Neuronal stem cell (in vitro differentiated cells): ENCODE data around the gene FAM120AOS.

Experiments used
- DNase-seq: peaks from one replicate; pipeline ENCODE4 v3.0.0-alpha.2; 2013; ENCODE audit warnings: low spot score
- H2AFZ ChIP-seq: one replicate; pipeline ENCODE4 v1.6.1; 2013; ENCODE audit warnings: mild to moderate bottlenecking, low read length, inconsistent platforms
- H2AK5ac ChIP-seq: 2 replicates; pipeline ENCODE4 v1.6.1; 2013; ENCODE audit warnings: low read depth, mild to moderate bottlenecking, inconsistent platforms, low read length, moderate library complexity, mixed read lengths
- H2BK120ac ChIP-seq: 2 replicates; pipeline ENCODE4 v1.6.1; 2013; ENCODE audit warnings: low read depth, mild to moderate bottlenecking, inconsistent platforms, low read length, moderate library complexity, mixed read lengths
- H2BK12ac ChIP-seq: one replicate; pipeline ENCODE4 v1.6.1; 2013; ENCODE audit warnings: low read length, inconsistent platforms
- H2BK15ac ChIP-seq: 2 replicates; pipeline ENCODE4 v1.6.1; 2013; ENCODE audit warnings: mild to moderate bottlenecking, low read length, inconsistent platforms, mixed read lengths
- H2BK5ac ChIP-seq: one replicate; pipeline ENCODE4 v1.6.1; 2013; ENCODE audit warnings: inconsistent platforms, mild to moderate bottlenecking, low read length, moderate library complexity
- H3K14ac ChIP-seq: one replicate; pipeline ENCODE4 v1.6.1; 2013; ENCODE audit warnings: low read length, inconsistent platforms
- H3K18ac ChIP-seq: 2 replicates; pipeline ENCODE4 v1.6.1; 2013; ENCODE audit warnings: low read length, inconsistent platforms
- H3K23ac ChIP-seq: 2 replicates; pipeline ENCODE4 v1.6.1; 2013; ENCODE audit warnings: low read depth, mild to moderate bottlenecking, mixed read lengths, low read length, inconsistent platforms; ENCODE audit not compliant: poor library complexity
- H3K27ac ChIP-seq: replicated peaks from 3 replicates; pipeline ENCODE4 v1.5.1; 2013; ENCODE audit warnings: low read length, inconsistent platforms
- H3K27me3 ChIP-seq, 3 experiments: 2 replicates each; pipeline ENCODE4 v1.6.1; 2013; ENCODE audit warnings: low read length in 3 of 3, mild to moderate bottlenecking in 2 of 3, inconsistent platforms in 1 of 3, low read depth in 1 of 3, mixed read lengths in 1 of 3, moderate library complexity in 1 of 3; ENCODE audit not compliant: control insufficient read depth in 3 of 3, insufficient read depth in 3 of 3
- H3K36me3 ChIP-seq, 2 donors: replicated peaks in 1 of 2; 2 replicates each; pipeline ENCODE4 v1.6.1; 2013; ENCODE audit warnings: low read length in 2 of 2; ENCODE audit not compliant: control insufficient read depth in 2 of 2, insufficient read depth in 2 of 2
- H3K4ac ChIP-seq: 2 replicates; pipeline ENCODE4 v1.6.1; 2013; ENCODE audit warnings: inconsistent platforms, mild to moderate bottlenecking, low read length, moderate library complexity
- H3K4me1 ChIP-seq, 2 donors: 1 replicate in 1 of 2; 2 replicates in 1 of 2; pipeline ENCODE4 v1.6.1; 2013; ENCODE audit warnings: low read length in 2 of 2, low read depth in 1 of 2; ENCODE audit not compliant: control insufficient read depth in 2 of 2, insufficient read depth in 1 of 2
- H3K4me2 ChIP-seq: one replicate; pipeline ENCODE4 v1.6.1; 2013; ENCODE audit warnings: mild to moderate bottlenecking, low read length, inconsistent platforms; ENCODE audit not compliant: insufficient read depth, poor library complexity, severe bottlenecking
- H3K4me3 ChIP-seq, 2 donors: 2 replicates each; pipeline ENCODE4 v1.5.1; 2013; ENCODE audit warnings: low read length in 2 of 2, mild to moderate bottlenecking in 2 of 2, inconsistent platforms in 1 of 2, moderate library complexity in 1 of 2
- H3K79me1 ChIP-seq: one replicate; pipeline ENCODE4 v1.6.1; 2013; ENCODE audit warnings: low read depth, mild to moderate bottlenecking, inconsistent platforms, low read length, moderate library complexity
- H3K9ac ChIP-seq: one replicate; pipeline ENCODE4 v1.6.1; 2013; ENCODE audit warnings: mild to moderate bottlenecking, low read depth, low read length, inconsistent platforms; ENCODE audit not compliant: poor library complexity
- H3K9me3 ChIP-seq, 2 donors: replicated peaks in 1 of 2; 2 replicates each; pipeline versions ENCODE3 to v1.6.1; 2013; ENCODE audit warnings: low read length in 2 of 2, mild to moderate bottlenecking in 2 of 2, inconsistent platforms in 1 of 2, low read depth in 1 of 2, mixed read lengths in 1 of 2, moderate library complexity in 1 of 2; ENCODE audit not compliant: control insufficient read depth in 2 of 2, insufficient read depth in 1 of 2
- H4K8ac ChIP-seq: one replicate; pipeline ENCODE4 v1.6.1; 2013; ENCODE audit warnings: low read depth, mild to moderate bottlenecking, inconsistent platforms, low read length, moderate library complexity
- H4K91ac ChIP-seq: one replicate; pipeline ENCODE4 v1.6.1; 2013; ENCODE audit warnings: low read length, low read depth, mild to moderate bottlenecking, inconsistent platforms; ENCODE audit not compliant: poor library complexity
- WGBS, 2 donors: extraction: QIAGEN DNeasy Blood & Tissue Kit; methylation state at CpG; one replicate each; pipeline ENCODE4 v1.1.7; 2013; ENCODE audit warnings: missing lambda C conversion rate in 2 of 2, mixed read lengths in 1 of 2; ENCODE audit not compliant: insufficient read length in 2 of 2, insufficient replicate concordance in 1 of 2; ENCODE audit errors: extremely low coverage in 2 of 2; 5-methylcytosine and 5-hydroxymethylcytosine counted together

FAM120AOS gene

DNA sequence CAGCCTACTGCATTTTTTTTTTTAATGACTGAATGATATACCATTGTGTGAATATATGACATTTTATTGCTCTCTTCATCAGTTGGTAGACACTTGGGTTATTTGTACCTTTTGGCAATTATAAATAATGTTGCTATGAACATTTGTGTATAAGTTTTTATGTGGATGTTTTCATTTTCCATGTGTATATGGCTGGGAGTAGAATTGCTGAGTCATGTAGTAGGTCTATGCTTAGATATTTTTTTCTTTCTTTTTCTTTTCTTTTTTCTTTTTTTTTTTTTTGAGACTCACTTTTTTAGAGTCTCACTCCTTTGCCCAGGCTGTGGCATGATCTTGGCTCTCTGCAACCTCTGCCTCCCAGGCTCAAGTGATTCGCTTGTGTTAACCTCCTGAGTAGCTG is 32.9 kb upstream of the FAM120AOS start:
- no peak overlapping the region for H4K8ac ChIP-seq
- no peak overlapping the region for H3K4me3 ChIP-seq
- H2BK15ac ChIP-seq: no peak overlapping the region
- no peak overlapping the region for H4K91ac ChIP-seq
- no peak overlapping the region for H2AFZ ChIP-seq
- no CpG with 5 or more reads among the region's 1 CpG for WGBS, 2 donors
- no peaks in the 10 kb centered on the region for H3K79me1 ChIP-seq
- no peak overlapping the region for H2BK5ac ChIP-seq
- H2AK5ac ChIP-seq: no peak overlapping the region
- H3K14ac ChIP-seq: no peak overlapping the region
- H3K9ac ChIP-seq: no peak overlapping the region
- H3K23ac ChIP-seq: no peak overlapping the region
- H3K18ac ChIP-seq: no peak overlapping the region
- H3K36me3 ChIP-seq: peaks cover 0 to 86% of the 10 kb centered on the region in 2 donors
- peaks cover 0 to 5% of the 10 kb centered on the region in 2 donors for H3K4me1 ChIP-seq
- no peaks in the 10 kb centered on the region for H3K27me3 ChIP-seq
- no peak overlapping the region for H3K4ac ChIP-seq
- no peak for DNase-seq
- H3K9me3 ChIP-seq: no peaks in the 10 kb centered on the region
- no peak overlapping the region for H3K4me2 ChIP-seq
- H3K27ac ChIP-seq: no peak overlapping the region
- H2BK12ac ChIP-seq: no peak overlapping the region
- no peak overlapping the region for H2BK120ac ChIP-seq

DNA sequence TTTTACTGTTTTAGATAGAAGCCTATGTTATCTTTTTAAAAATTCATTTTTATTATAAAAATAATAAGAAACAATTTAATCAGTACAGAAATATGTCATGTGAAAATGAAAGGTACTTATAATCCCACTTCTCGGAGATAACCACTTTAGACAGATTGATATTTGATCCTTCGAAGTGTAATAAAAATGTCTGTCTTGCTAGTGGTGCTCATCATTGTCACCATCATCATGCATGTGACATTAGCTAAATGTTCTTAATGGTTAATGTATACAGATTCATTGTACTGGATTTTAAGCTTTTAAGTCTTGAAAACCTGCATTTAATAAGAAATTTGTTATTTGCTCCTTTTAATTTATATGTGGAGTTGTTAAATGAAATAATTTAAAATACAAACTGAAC is 30.1 kb upstream of the FAM120AOS start:
- no peak overlapping the region for H3K23ac ChIP-seq
- H4K8ac ChIP-seq: no peak overlapping the region
- no peak overlapping the region for H4K91ac ChIP-seq
- H3K27me3 ChIP-seq: no peaks in the 10 kb centered on the region
- no peak overlapping the region for H3K18ac ChIP-seq
- no peak overlapping the region for H2AK5ac ChIP-seq
- no peak overlapping the region for H2BK120ac ChIP-seq
- no peak overlapping the region for H2BK15ac ChIP-seq
- no CpG with 5 or more reads among the region's 2 CpGs for WGBS, 2 donors
- no peak overlapping the region for H3K9ac ChIP-seq
- H2AFZ ChIP-seq: no peak overlapping the region
- no peak overlapping the region for H3K14ac ChIP-seq
- no peak for DNase-seq
- no peak overlapping the region for H3K4ac ChIP-seq
- H3K9me3 ChIP-seq: no peaks in the 10 kb centered on the region
- H3K4me2 ChIP-seq: no peak overlapping the region
- peaks cover 2 to 72% of the 10 kb centered on the region in 2 donors for H3K36me3 ChIP-seq
- H2BK5ac ChIP-seq: no peak overlapping the region
- peaks cover 4% of the 10 kb centered on the region for H3K79me1 ChIP-seq
- peaks cover 0 to 9% of the 10 kb centered on the region in 2 donors for H3K4me1 ChIP-seq
- H3K27ac ChIP-seq: no peak overlapping the region
- no peak overlapping the region for H2BK12ac ChIP-seq
- no peak overlapping the region for H3K4me3 ChIP-seq

DNA sequence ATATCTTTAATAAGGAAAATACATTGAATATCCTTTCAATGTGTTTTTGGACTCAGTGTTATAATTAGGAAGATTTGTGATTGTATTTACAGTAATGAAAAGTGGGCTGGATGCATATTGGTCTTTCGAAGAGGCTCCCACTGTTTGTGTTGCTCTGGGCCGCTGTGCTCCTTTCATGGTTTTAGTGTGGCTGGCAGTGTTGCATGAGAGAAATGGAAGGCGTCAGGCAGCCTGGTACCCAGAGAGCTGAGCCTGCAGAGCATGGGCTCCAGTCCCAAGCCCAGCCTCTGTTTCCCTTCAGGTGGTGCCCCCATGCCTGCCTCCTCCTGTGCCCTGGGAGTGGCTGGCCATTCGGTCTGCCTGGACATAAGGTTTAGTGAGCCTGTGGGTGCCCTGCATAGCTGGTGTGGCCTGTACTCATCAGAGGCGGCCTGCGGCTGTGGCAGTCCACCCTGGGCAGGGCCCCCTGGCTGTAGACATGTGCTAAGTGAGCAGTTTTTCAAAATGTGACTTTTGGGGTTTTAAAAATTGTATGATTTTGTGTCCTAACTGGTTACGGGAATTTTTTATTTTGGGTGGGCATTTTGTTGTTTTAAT is 27.4 kb upstream of the FAM120AOS start:
- Histone ChIP-seq H3K9me3 (no peaks in the 10 kb centered on the region), H3K23ac (peak overlapping the region; percentile 90), H3K4me3 (no peak overlapping the region), H3K36me3 (peaks cover 2 to 66% of the 10 kb centered on the region in 2 donors), H2BK12ac (no peak overlapping the region), H2AFZ (no peak overlapping the region), H3K4me2 (no peak overlapping the region), H3K27me3 (no peaks in the 10 kb centered on the region), H3K27ac (peak overlapping the region; percentile 6), H2BK15ac (peak overlapping the region; percentile 54), H2AK5ac (no peak overlapping the region), H3K9ac (peak overlapping the region; percentile 85), H3K14ac (no peak overlapping the region), H3K4ac (no peak overlapping the region), H4K91ac (no peak overlapping the region), H3K4me1 (peaks cover 0 to 9% of the 10 kb centered on the region in 2 donors), H3K18ac (peak overlapping the region; percentile 74), H4K8ac (peak overlapping the region; percentile 88), H2BK5ac (no peak overlapping the region), H2BK120ac (no peak overlapping the region), H3K79me1 (peaks cover 4% of the 10 kb centered on the region)
- WGBS, 2 donors: 100% methylated on average over 1 of the region's 7 CpGs; no CpG with 5 or more reads in 1 of the 2 donors
- no peak for DNase-seq

- Histone ChIP-seq H3K18ac (no peak overlapping the region), H2BK15ac (no peak overlapping the region), H3K36me3 (peaks cover 2 to 67% of the 10 kb centered on the region in 2 donors), H3K23ac (no peak overlapping the region), H2BK120ac (no peak overlapping the region), H3K14ac (no peak overlapping the region), H4K91ac (no peak overlapping the region), H3K27ac (no peak overlapping the region), H3K4me2 (no peak overlapping the region), H3K4me1 (peaks cover 0 to 9% of the 10 kb centered on the region in 2 donors), H3K9ac (no peak overlapping the region), H3K27me3 (no peaks in the 10 kb centered on the region), H2AFZ (no peak overlapping the region), H2BK12ac (no peak overlapping the region), H2BK5ac (no peak overlapping the region), H3K4ac (no peak overlapping the region), H3K79me1 (peaks cover 4% of the 10 kb centered on the region), H2AK5ac (no peak overlapping the region), H4K8ac (no peak overlapping the region), H3K4me3 (no peak overlapping the region), H3K9me3 (no peaks in the 10 kb centered on the region)
- WGBS, 2 donors: no CpG with 5 or more reads among the region's 4 CpGs
- DNase-seq: no peak
Measured at GRCh38 chr9:93480262-93480661, 26.9 kb upstream of the FAM120AOS start.
